Thyroid gland (tissue), 4 donors: ENCODE measurements around the gene CIP2A.

ENCODE experiments used
- CTCF ChIP-seq, 6 experiments: fragments of 200-600 bp in 3 of 6; fragments of 450-650 bp in 3 of 6; sonication (generic) in 3 of 6; IDR thresholded peaks; one replicate each; pipeline ENCODE4 v1.5.1; 2016 to 2019; ENCODE audit warnings: antibody characterized with exemption in 6 of 6, mild to moderate bottlenecking in 2 of 6, inconsistent platforms in 1 of 6, moderate library complexity in 1 of 6
- POLR2A ChIP-seq, 2 donors: fragments of 450-650 bp; IDR thresholded peaks; one replicate each; pipeline ENCODE4 v1.6.1; 2017; ENCODE audit warnings: antibody characterized with exemption in 2 of 2, mild to moderate bottlenecking in 2 of 2, moderate library complexity in 1 of 2

DNA sequence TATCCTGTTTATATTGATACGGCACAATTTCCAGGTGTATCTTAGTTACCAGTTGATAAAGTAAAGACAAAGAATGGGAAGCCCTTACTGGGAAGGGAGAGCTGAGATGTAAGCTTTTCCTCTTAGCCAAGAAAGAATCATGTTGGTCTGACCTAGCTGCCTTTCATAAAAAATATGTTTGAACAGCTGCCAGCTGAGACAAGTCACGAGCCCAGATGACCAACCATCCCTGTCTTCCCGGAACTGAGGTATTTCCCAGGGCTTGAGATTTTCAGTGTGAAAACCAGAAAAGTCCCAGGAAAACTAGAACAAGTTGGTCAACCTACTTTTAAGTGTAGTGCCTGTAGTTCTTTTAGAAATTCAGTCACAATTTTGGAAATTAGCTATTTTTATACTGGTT is 75.3 kb downstream of the CIP2A start:
- no peak for TF ChIP-seq CTCF (IDR thresholded peaks at IDR 0.05)
- TF ChIP-seq POLR2A (IDR thresholded peaks at IDR 0.05), result no peak
